ENCODE data around the gene SYDE2.

GRCh38 chr1:85157436-85157835 lies 43.4 kb downstream of the SYDE2 start:
- no peak for TF ChIP-seq CTCF (IDR thresholded peaks at IDR 0.05)
- TF ChIP-seq POLR2A (IDR thresholded peaks at IDR 0.05): no peak
